Measurements from ENCODE around the gene ADPRH. TPM values are rescaled to one million over a fixed set of nuclear protein-coding genes. Genes with fewer than 3 reads are reported as not detected.

Gene ADPRH
- total and polyA plus RNA-seq, 12 donors = 3.4 to 15.3 (median 12.8) TPM

GRCh38 chr3:119595639-119596334 lies 16.5 kb downstream of the ADPRH start:
- Histone ChIP-seq H3K4me1 (replicated peaks in 1 of 2) (peaks cover 0 to 4% of the 10 kb centered on the region in 2 donors), H3K27me3 (no peaks in the 10 kb centered on the region), H3K9me3 (replicated peaks in 1 of 3) (no peaks in the 10 kb centered on the region), H3K36me3 (replicated peaks in 1 of 2) (no peaks in the 10 kb centered on the region), H3K4me3 (peak overlapping the region in 1 of 4 donors; percentile 28), H3K27ac (peak overlapping the region in 1 of 5 donors; percentile 3)
- intact Hi-C loops (cut with DNase I) = loop anchor here in 1 of 2 donors (10.0 kb wide), 1 partner anchor 89 kb away; no protein-coding TSS in a partner anchor
- 66 to 85% (median 82%) methylated on average over 5 to 7 of the region's 7 CpGs for WGBS, 4 donors
- TF ChIP-seq CTCF (IDR thresholded peaks at IDR 0.05) = no peak
- no peak for TF ChIP-seq POLR2A (IDR thresholded peaks at IDR 0.05)
- DNase-seq = no peak

- H3K27me3 ChIP-seq = no peaks in the 10 kb centered on the region
- H3K9me3 ChIP-seq (replicated peaks in 1 of 3) = no peaks in the 10 kb centered on the region
- no peak for TF ChIP-seq CTCF (IDR thresholded peaks at IDR 0.05)
- no peak for TF ChIP-seq POLR2A (IDR thresholded peaks at IDR 0.05)
- WGBS, 4 donors = 85 to 91% (median 88%) methylated on average over 5 to 6 of the region's 6 CpGs
- DNase-seq = no peak
- peaks cover 0 to 7% of the 10 kb centered on the region in 2 donors for H3K4me1 ChIP-seq (replicated peaks in 1 of 2)
- no peak overlapping the region for H3K4me3 ChIP-seq
- no peaks in the 10 kb centered on the region for H3K36me3 ChIP-seq (replicated peaks in 1 of 2)
- intact Hi-C loops (cut with DNase I) = loop anchor here in 1 of 2 donors (10.0 kb wide), 1 partner anchor 88 kb away; no protein-coding TSS in a partner anchor
- H3K27ac ChIP-seq = no peak overlapping the region
Measured at GRCh38 chr3:119596398-119596797, 17.1 kb downstream of the ADPRH start.

DNA sequence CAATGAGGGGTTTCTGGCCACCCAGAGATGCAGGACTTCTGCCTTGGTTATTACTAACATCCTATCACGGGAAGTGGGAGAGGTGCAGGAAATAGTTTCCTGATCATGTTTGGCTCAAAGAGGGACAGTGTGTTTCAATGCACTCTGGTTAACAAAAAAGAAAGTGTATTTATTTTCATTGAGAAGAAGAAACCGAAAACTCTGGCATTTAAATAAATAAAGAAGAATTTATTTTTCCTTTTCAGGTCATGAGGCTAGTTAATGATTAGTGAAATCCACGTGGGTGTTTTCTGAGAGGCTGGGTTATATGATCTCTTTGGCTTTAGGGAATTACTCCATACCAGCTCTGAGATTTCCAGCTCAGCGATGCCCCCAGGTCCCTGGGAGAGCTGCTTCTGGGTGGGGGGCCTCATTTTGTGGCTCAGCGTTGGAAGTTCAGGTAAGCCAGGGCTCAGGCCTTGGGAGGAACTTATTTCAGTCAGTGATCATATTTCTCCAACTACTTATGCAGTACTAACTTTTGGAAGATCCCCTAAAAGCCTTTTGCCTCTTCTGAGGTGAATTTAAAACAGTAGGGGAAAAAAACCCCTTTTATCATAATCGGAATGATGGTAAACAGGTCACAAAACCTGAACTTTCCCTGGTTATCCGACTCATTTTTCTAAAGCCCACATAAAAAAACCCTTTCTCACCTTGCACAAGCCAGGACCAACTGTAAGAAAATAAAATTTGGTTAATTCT lies 18.4 kb downstream of the ADPRH start, which contains the start of gene PLA1A:
Gene PLA1A, plus strand, starts transcription at position 338 of the 741 bp plus-strand sequence. Its CDS starts 29 bp downstream, at position 367.
- TF ChIP-seq CTCF (IDR thresholded peaks at IDR 0.05) (no peak), POLR2A (IDR thresholded peaks at IDR 0.05) (no peak)
- intact Hi-C loops (cut with DNase I) = loop anchor here in 1 of 2 donors (10.0 kb wide), 1 partner anchor 87 kb away; no protein-coding TSS in a partner anchor
- no peak for DNase-seq
- Histone ChIP-seq H3K4me3 (no peak within 1 kb of the TSS), H3K27me3 (no peaks in the 10 kb centered on the region), H3K4me1 (replicated peaks in 1 of 2) (peaks cover 8 to 16% of the 10 kb centered on the region in 2 donors), H3K36me3 (replicated peaks in 1 of 2) (no peaks in the 10 kb centered on the region), H3K27ac (peak within 1 kb of the TSS in 2 of 5 donors; percentile 19 to 38), H3K9me3 (replicated peaks in 1 of 3) (no peaks in the 10 kb centered on the region)
- WGBS, 4 donors = 67 to 70% (median 67%) methylated on average over 7 of the region's 7 CpGs

GRCh38 chr3:119598410-119599098 lies 19.3 kb downstream of the ADPRH start:
- H3K36me3 ChIP-seq (replicated peaks in 1 of 2) = no peaks in the 10 kb centered on the region
- 90 to 96% (median 94%) methylated on average over 1 of the region's 1 CpG for WGBS, 4 donors
- intact Hi-C loops (cut with DNase I) = loop anchor here in 1 of 2 donors (10.0 kb wide), 1 partner anchor 86 kb away; no protein-coding TSS in a partner anchor

More at GRCh38 chr3:119598410-119599098, 19.3 kb downstream of the ADPRH start:
- peaks cover 8 to 20% of the 10 kb centered on the region in 2 donors for H3K4me1 ChIP-seq (replicated peaks in 1 of 2)
- DNase-seq = no peak
- no peaks in the 10 kb centered on the region for H3K9me3 ChIP-seq (replicated peaks in 1 of 3)
- TF ChIP-seq CTCF (IDR thresholded peaks at IDR 0.05) = no peak
- no peak for TF ChIP-seq POLR2A (IDR thresholded peaks at IDR 0.05)
- H3K4me3 ChIP-seq = no peak overlapping the region
- H3K27me3 ChIP-seq = no peaks in the 10 kb centered on the region
- no peak overlapping the region for H3K27ac ChIP-seq
